IPS-NIHi7 (cell line): ENCODE measurements around the gene IL18BP.
A peak's percentile ranks its signal among the peaks of the same experiment; 100 is the strongest.

Source experiments
- DNase-seq: peaks from one replicate; pipeline ENCODE4 v3.0.0; 2012; ENCODE audit warnings: mixed read lengths; ENCODE audit errors: extremely low spot score

Gene IL18BP

GRCh38 chr11:71998649-71999310, at the start of gene IL18BP:
Gene IL18BP (plus strand): TSS chr11:71998909. CDS start chr11:71999985, 1,076 bp downstream.
- DNase-seq, result no peak

GRCh38 chr11:71949034-71949433, 49.7 kb upstream of the IL18BP start:
- DNase-seq, result no peak

- no peak for DNase-seq
Observed at GRCh38 chr11:71951741-71952310, 46.9 kb upstream of the IL18BP start.

GRCh38 chr11:71955898-71956456, 42.7 kb upstream of the IL18BP start:
- DNase-seq, result no peak

- no peak for DNase-seq
Observed at GRCh38 chr11:71962428-71963038, 36.2 kb upstream of the IL18BP start.

GRCh38 chr11:71963468-71963867, 35.2 kb upstream of the IL18BP start:
- DNase-seq, result no peak

GRCh38 chr11:71964641-71965040, 34.1 kb upstream of the IL18BP start:
- DNase-seq, result no peak

- DNase-seq, result no peak
Observed at GRCh38 chr11:71971680-71972079, 27.0 kb upstream of the IL18BP start.

GRCh38 chr11:71976551-71976950, 22.2 kb upstream of the IL18BP start:
- no peak for DNase-seq

GRCh38 chr11:71977090-71977489, 21.6 kb upstream of the IL18BP start:
- DNase-seq, result no peak

GRCh38 chr11:71977743-71978418, 20.8 kb upstream of the IL18BP start:
- peak; percentile 49 for DNase-seq

- DNase-seq, result no peak
Observed at GRCh38 chr11:71979094-71979493, 19.6 kb upstream of the IL18BP start.

GRCh38 chr11:71979602-71980001, 19.1 kb upstream of the IL18BP start:
- no peak for DNase-seq

GRCh38 chr11:71986131-71986530, 12.6 kb upstream of the IL18BP start:
- DNase-seq, result no peak

- no peak for DNase-seq
Observed at GRCh38 chr11:71987521-71987920, 11.2 kb upstream of the IL18BP start.

GRCh38 chr11:71988050-71988449, 10.7 kb upstream of the IL18BP start:
- no peak for DNase-seq

- DNase-seq, result no peak
Observed at GRCh38 chr11:71990701-71991100, 8.0 kb upstream of the IL18BP start.

GRCh38 chr11:71991494-71991893, 7.2 kb upstream of the IL18BP start:
- DNase-seq, result no peak

GRCh38 chr11:71992136-71992730, 6.5 kb upstream of the IL18BP start:
- no peak for DNase-seq

GRCh38 chr11:71994786-71995185, 3.9 kb upstream of the IL18BP start:
- DNase-seq, result no peak

GRCh38 chr11:71995726-71996291, 2.9 kb upstream of the IL18BP start:
- DNase-seq, result no peak

- DNase-seq, result no peak
Observed at GRCh38 chr11:71996517-71996916, 2.2 kb upstream of the IL18BP start.
